ENCODE results near the gene PYGL. TPM values are rescaled to one million over a fixed set of nuclear protein-coding genes. Genes with fewer than 3 reads are reported as not detected.

The PYGL gene
- total RNA-seq (10 to 100 TPM; 14.3 to 16.5 TPM), polyA plus RNA-seq (ENCODE audit: insufficient read depth, low read depth, low replicate concordance) (12.7 TPM)
- long read RNA-seq, donor 1, partial matches to known transcripts: 0 of 1 reads
- long read RNA-seq, donor 1, other reads (novel, unspliced or antisense): 0 of 1 reads
- long read RNA-seq, donor 2, partial matches to known transcripts: 0 of 3 reads
- long read RNA-seq, donor 2, other reads (novel, unspliced or antisense): 0 of 3 reads

DNA sequence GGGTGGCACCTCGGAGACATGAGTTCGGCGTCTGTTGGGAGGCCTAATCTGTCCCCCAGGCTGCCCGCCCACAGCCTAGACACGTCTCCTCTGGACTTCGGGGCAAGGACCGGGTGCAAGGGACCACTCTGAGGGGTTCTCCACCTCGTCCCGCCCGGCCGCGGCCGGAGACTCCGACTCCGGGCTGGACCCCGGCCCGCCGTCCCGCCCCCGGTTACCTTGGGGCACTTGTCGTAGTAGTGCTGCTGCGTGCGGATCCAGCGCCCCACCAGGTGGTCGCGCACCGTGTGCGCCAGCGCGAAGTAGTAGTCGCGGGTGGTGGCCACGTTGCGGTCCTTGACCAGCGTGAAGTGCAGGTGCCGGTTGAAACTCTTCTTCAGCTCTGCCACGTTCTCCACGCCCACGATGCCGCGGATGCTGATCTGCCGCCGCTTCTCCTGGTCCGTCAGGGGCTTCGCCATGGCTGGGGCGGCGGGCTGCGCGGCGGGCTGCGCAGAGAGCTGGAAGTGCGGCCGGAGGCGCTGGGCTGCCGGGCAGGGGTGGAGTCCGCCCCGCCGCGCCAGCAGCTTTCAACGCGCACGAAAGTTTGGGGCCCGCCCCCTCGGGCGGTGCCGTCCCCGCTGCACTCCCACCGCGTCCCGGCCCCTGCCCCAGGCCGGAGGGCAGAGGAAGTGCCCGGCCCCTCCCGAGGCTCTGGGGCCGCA lies at the start of gene PYGL:
PYGL (minus strand) TSS at position 541 of the 704 bp plus-strand sequence; CDS start at position 461, 80 bp downstream.
- Histone ChIP-seq H3K9me3 (no peaks in the 10 kb centered on the region), H3K4me1 (peaks cover 12% of the 10 kb centered on the region), H3K27me3 (no peaks in the 10 kb centered on the region), H3K4me3 (peak within 1 kb of the TSS; percentile 68 to 80), H3K27ac (peak within 1 kb of the TSS; percentile 90 to 91), H3K36me3 (ENCODE audit: low read depth, missing control alignments) (no peaks in the 10 kb centered on the region)
- WGBS, 2 donors: 1 to 13% methylated on average over 3 to 49 of the region's 74 CpGs
- TF ChIP-seq CTCF (IDR thresholded peaks at IDR 0.05): no peak
- TF ChIP-seq POLR2A (IDR thresholded peaks at IDR 0.05): no peak
- DNase-seq: peak; percentile 70
- intact Hi-C loops (cut with DNase I; ENCODE audit: low total_unique reads): no loop called here

GRCh38 chr14:50985859-50986331 lies 41.6 kb upstream of the PYGL start:
- 45 to 48% methylated on average over 12 of the region's 12 CpGs for WGBS, 2 donors
- TF ChIP-seq CTCF (IDR thresholded peaks at IDR 0.05): no peak
- no peak for TF ChIP-seq POLR2A (IDR thresholded peaks at IDR 0.05)
- H3K4me3 ChIP-seq: no peak overlapping the region
- H3K36me3 ChIP-seq (ENCODE audit: low read depth, missing control alignments): no peaks in the 10 kb centered on the region
- H3K27ac ChIP-seq: no peak overlapping the region
- DNase-seq: no peak
- H3K9me3 ChIP-seq: no peaks in the 10 kb centered on the region
- H3K4me1 ChIP-seq: no peaks in the 10 kb centered on the region
- no peaks in the 10 kb centered on the region for H3K27me3 ChIP-seq
- intact Hi-C loops (cut with DNase I; ENCODE audit: low total_unique reads): no loop called here

DNA sequence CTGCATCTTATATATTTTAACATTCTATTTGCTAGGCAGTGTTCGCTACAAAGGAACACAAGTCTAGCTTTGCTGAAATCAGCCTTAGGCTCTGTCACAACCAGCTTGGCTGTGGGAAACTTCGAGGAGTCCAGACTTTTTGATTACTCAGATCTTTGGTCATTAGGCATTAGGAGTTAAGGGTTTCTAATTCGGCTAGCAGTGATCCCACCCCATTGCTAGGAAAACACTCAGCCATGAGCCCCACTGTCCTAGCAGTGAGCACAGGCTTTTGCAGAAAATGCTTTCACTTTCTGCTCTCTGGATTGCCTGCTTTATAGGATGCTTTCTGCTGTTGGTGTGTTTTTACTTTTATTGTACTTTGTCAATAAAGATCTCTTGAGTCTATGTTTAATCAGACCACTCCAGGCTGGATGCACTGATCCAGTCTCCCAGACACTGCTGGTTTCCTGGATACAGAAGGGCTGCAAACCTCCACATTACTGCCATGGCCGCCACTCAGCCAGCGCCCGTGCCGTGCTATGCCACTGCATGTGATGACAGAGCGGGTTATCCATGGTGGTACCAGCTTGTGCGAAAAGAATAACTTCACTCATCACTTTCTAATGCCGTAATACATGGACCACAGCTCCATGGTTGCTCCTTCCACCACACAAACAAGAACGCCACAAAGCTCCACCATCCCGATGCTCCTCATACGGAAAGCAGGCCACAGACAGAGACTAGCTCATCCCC lies 41.0 kb upstream of the PYGL start:
- intact Hi-C loops (cut with DNase I; ENCODE audit: low total_unique reads): no loop called here
- H3K9me3 ChIP-seq: no peaks in the 10 kb centered on the region
- DNase-seq: no peak
- no peak for TF ChIP-seq POLR2A (IDR thresholded peaks at IDR 0.05)
- no peak for TF ChIP-seq CTCF (IDR thresholded peaks at IDR 0.05)
- 70 to 77% methylated on average over 12 to 13 of the region's 13 CpGs for WGBS, 2 donors
- H3K27ac ChIP-seq: no peak overlapping the region
- H3K4me3 ChIP-seq: no peak overlapping the region
- H3K4me1 ChIP-seq: no peaks in the 10 kb centered on the region
- no peaks in the 10 kb centered on the region for H3K36me3 ChIP-seq (ENCODE audit: low read depth, missing control alignments)
- H3K27me3 ChIP-seq: no peaks in the 10 kb centered on the region

- no peak overlapping the region for H3K27ac ChIP-seq
- intact Hi-C loops (cut with DNase I; ENCODE audit: low total_unique reads): no loop called here
- H3K36me3 ChIP-seq (ENCODE audit: low read depth, missing control alignments): no peaks in the 10 kb centered on the region
- no peaks in the 10 kb centered on the region for H3K9me3 ChIP-seq
- no peaks in the 10 kb centered on the region for H3K4me1 ChIP-seq
- no peak overlapping the region for H3K4me3 ChIP-seq
- 77 to 83% methylated on average over 2 of the region's 2 CpGs for WGBS, 2 donors
- no peak for DNase-seq
- no peak for TF ChIP-seq CTCF (IDR thresholded peaks at IDR 0.05)
- no peak for TF ChIP-seq POLR2A (IDR thresholded peaks at IDR 0.05)
- no peaks in the 10 kb centered on the region for H3K27me3 ChIP-seq
Observed at GRCh38 chr14:50984036-50984710, 39.9 kb upstream of the PYGL start.
